Fibroblast of lung (primary cell): ENCODE data around the gene TBL2.

Experiments
- CTCF ChIP-seq, 2 donors: IDR thresholded peaks in 1 of 2; conservative IDR thresholded peaks in 1 of 2; 1 replicate in 1 of 2; 2 replicates in 1 of 2; pipeline ENCODE4 v1.5.1; 2011 to 2012; ENCODE audit warnings: low read length in 2 of 2, control low read depth in 1 of 2, inconsistent platforms in 1 of 2, low read depth in 1 of 2, mild to moderate bottlenecking in 1 of 2
- EZH2 ChIP-seq: IDR thresholded peaks from 2 replicates; pipeline ENCODE4 v1.5.1; 2012; ENCODE audit warnings: low read length, control low read depth, mild to moderate bottlenecking; ENCODE audit errors: missing control alignments

- no peak for TF ChIP-seq CTCF (conservative IDR thresholded peaks at IDR 0.05 in 1 of 2, IDR thresholded peaks at IDR 0.05 in 1 of 2; ENCODE audit: low read depth in 1 of 2, low read length in 2 of 2)
- no peak for TF ChIP-seq EZH2
These were observed 51.2 kb downstream of the TBL2 start for GRCh38 chr7:73526896-73527821.
